ENCODE measurements around the gene C19orf47.

GRCh38 chr19:40379446-40380198 lies 31.4 kb upstream of the C19orf47 start:
- TF ChIP-seq, protein P1, sequence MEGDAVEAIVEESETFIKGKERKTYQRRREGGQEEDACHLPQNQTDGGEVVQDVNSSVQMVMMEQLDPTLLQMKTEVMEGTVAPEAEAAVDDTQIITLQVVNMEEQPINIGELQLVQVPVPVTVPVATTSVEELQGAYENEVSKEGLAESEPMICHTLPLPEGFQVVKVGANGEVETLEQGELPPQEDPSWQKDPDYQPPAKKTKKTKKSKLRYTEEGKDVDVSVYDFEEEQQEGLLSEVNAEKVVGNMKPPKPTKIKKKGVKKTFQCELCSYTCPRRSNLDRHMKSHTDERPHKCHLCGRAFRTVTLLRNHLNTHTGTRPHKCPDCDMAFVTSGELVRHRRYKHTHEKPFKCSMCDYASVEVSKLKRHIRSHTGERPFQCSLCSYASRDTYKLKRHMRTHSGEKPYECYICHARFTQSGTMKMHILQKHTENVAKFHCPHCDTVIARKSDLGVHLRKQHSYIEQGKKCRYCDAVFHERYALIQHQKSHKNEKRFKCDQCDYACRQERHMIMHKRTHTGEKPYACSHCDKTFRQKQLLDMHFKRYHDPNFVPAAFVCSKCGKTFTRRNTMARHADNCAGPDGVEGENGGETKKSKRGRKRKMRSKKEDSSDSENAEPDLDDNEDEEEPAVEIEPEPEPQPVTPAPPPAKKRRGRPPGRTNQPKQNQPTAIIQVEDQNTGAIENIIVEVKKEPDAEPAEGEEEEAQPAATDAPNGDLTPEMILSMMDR (conservative IDR thresholded peaks at IDR 0.05 in 1 of 2, IDR thresholded peaks at IDR 0.05 in 1 of 2; ENCODE audit: low read depth in 1 of 2, low read length in 2 of 2), result no peak
- TF ChIP-seq EZH2 (IDR thresholded peaks at IDR 0.05; ENCODE audit: low read length, missing control alignments), result no peak

All from fibroblast of lung (primary cell).